H1 (cell line): ENCODE data around the gene EMP3. TPM values are rescaled to one million over a fixed set of nuclear protein-coding genes. Genes with fewer than 3 reads are reported as not detected.

Experiments used
- CTCF ChIA-PET: fragments of 300-600 bp; sonication (Branson Sonifier 250); formaldehyde crosslinking; loops from one replicate; lab custom pipeline; 2021; ENCODE audit not compliant: partially characterized antibody; lab: Charles Lee
- POLR2A ChIA-PET: fragments of 300-600 bp; sonication (Branson Sonifier 250); formaldehyde crosslinking; loops from one replicate; lab custom pipeline; 2021; ENCODE audit warnings: inconsistent platforms; ENCODE audit not compliant: partially characterized antibody; lab: Charles Lee
- DNase-seq, 2 experiments: peaks; one replicate each; pipeline versions ENCODE4 v3.0.0 to v3.0.0-alpha.2; 2010 to 2022; ENCODE audit warnings: low spot score in 2 of 2, low read depth in 1 of 2, mixed read lengths in 1 of 2
- FAIRE-seq: peaks from 2 replicates; lab custom pipeline; 2011; peaks lifted over from hg19 to GRCh38; lab: Jason Lieb, UNC
- H2AFZ ChIP-seq: 2 replicates; pipeline ENCODE4 v1.8.1; 2012; ENCODE audit warnings: low read length, inconsistent platforms
- H2AK5ac ChIP-seq: 2 replicates; pipeline ENCODE4 v1.6.1; 2013; ENCODE audit warnings: low read depth, low read length
- H2BK120ac ChIP-seq: replicated peaks from 2 replicates; pipeline ENCODE3; 2013; ENCODE audit warnings: low read depth, low read length, inconsistent platforms
- H2BK12ac ChIP-seq: 2 replicates; pipeline ENCODE4 v1.6.1; 2013; ENCODE audit warnings: low read depth, low read length
- H2BK15ac ChIP-seq: 2 replicates; pipeline ENCODE4 v1.6.1; 2013; ENCODE audit warnings: low read length
- H2BK20ac ChIP-seq: 2 replicates; pipeline ENCODE4 v1.6.1; 2013; ENCODE audit warnings: low read length
- H2BK5ac ChIP-seq: 2 replicates; pipeline ENCODE4 v1.6.1; 2013; ENCODE audit warnings: low read depth, low read length
- H3K14ac ChIP-seq: 2 replicates; pipeline ENCODE4 v1.6.1; 2013; ENCODE audit warnings: inconsistent platforms; ENCODE audit not compliant: insufficient read length
- H3K18ac ChIP-seq: 2 replicates; pipeline ENCODE4 v1.6.1; 2013; ENCODE audit warnings: low read length; ENCODE audit errors: extremely low read depth
- H3K23ac ChIP-seq: 2 replicates; pipeline ENCODE4 v1.6.1; 2013; ENCODE audit warnings: inconsistent platforms; ENCODE audit not compliant: insufficient read length
- H3K23me2 ChIP-seq: 2 replicates; pipeline ENCODE4 v1.6.1; 2013; ENCODE audit warnings: low read depth, low read length
- H3K27ac ChIP-seq: 2 replicates; pipeline ENCODE4 v1.6.1; 2011; ENCODE audit warnings: low read depth, low read length, inconsistent platforms
- H3K27me3 ChIP-seq, 4 experiments: replicated peaks in 1 of 4; 1 replicate in 1 of 4; 2 replicates in 3 of 4; pipeline versions ENCODE4 v1.6.1 to v1.8.1; 2011 to 2013; ENCODE audit warnings: low read length in 3 of 4, mild to moderate bottlenecking in 3 of 4, inconsistent platforms in 2 of 4, mixed read lengths in 2 of 4, moderate library complexity in 1 of 4; ENCODE audit not compliant: control insufficient read depth in 3 of 4, insufficient read depth in 3 of 4; ENCODE audit errors: extremely low read depth in 1 of 4
- H3K36me3 ChIP-seq, 4 experiments: 2 replicates each; pipeline versions ENCODE4 v1.6.1 to v1.8.1; 2011 to 2013; ENCODE audit warnings: mild to moderate bottlenecking in 4 of 4, low read length in 3 of 4, moderate library complexity in 2 of 4, control low read depth in 1 of 4, inconsistent platforms in 1 of 4; ENCODE audit not compliant: insufficient read depth in 4 of 4, control insufficient read depth in 2 of 4
- H3K4ac ChIP-seq: replicated peaks from 2 replicates; pipeline ENCODE3; 2013; ENCODE audit warnings: low read length, low read depth, mixed read lengths, inconsistent platforms; ENCODE audit not compliant: insufficient read length
- H3K4me1 ChIP-seq, 4 experiments: replicated peaks in 1 of 4; 1 replicate in 1 of 4; 2 replicates in 3 of 4; pipeline versions ENCODE4 v1.6.1 to v1.8.1; 2011 to 2013; ENCODE audit warnings: low read length in 3 of 4, inconsistent platforms in 2 of 4, mixed read lengths in 1 of 4; ENCODE audit not compliant: insufficient read depth in 4 of 4, control insufficient read depth in 3 of 4
- H3K4me2 ChIP-seq, 2 experiments: 2 replicates each; pipeline versions ENCODE4 v1.6.1 to v1.8.1; 2011 to 2013; ENCODE audit warnings: low read depth in 2 of 2, low read length in 2 of 2, control low read depth in 1 of 2, inconsistent platforms in 1 of 2, mild to moderate bottlenecking in 1 of 2; ENCODE audit not compliant: insufficient read depth in 1 of 2
- H3K4me3 ChIP-seq, 4 experiments: fragments of 200-600, 300-600 bp in 1 of 4; sonication (generic), shearing (Covaris generic), sonication (Bioruptor Twin) in 1 of 4; 2 replicates each; pipeline versions ENCODE4 v1.5.1 to v1.8.1; 2011 to 2016; ENCODE audit warnings: low read length in 4 of 4, low read depth in 3 of 4, control low read depth in 2 of 4, inconsistent platforms in 2 of 4, mild to moderate bottlenecking in 2 of 4, mixed read lengths in 1 of 4, moderate library complexity in 1 of 4; ENCODE audit not compliant: insufficient read depth in 2 of 4; ENCODE audit errors: extremely low read depth in 1 of 4
- H3K56ac ChIP-seq: replicated peaks from 2 replicates; pipeline ENCODE3; 2013; ENCODE audit warnings: low read depth, mild to moderate bottlenecking, mixed read lengths, low read length, inconsistent platforms; ENCODE audit not compliant: insufficient read length
- H3K79me1 ChIP-seq: 2 replicates; pipeline ENCODE4 v1.6.1; 2013; ENCODE audit warnings: low read depth, low read length, control low read depth
- H3K79me2 ChIP-seq, 2 experiments: 2 replicates each; pipeline versions ENCODE4 v1.6.1 to v1.8.1; 2012 to 2013; ENCODE audit warnings: low read length in 2 of 2, mild to moderate bottlenecking in 2 of 2, inconsistent platforms in 1 of 2; ENCODE audit not compliant: insufficient read depth in 2 of 2, control insufficient read depth in 1 of 2
- H3K9ac ChIP-seq, 4 experiments: replicated peaks in 1 of 4; 1 replicate in 1 of 4; 2 replicates in 3 of 4; pipeline versions ENCODE4 v1.6.1 to v1.8.1; 2011 to 2013; ENCODE audit warnings: low read depth in 3 of 4, low read length in 3 of 4, control low read depth in 2 of 4, mild to moderate bottlenecking in 2 of 4, moderate library complexity in 2 of 4, inconsistent platforms in 1 of 4; ENCODE audit errors: extremely low read depth in 1 of 4
- H3K9me3 ChIP-seq, 2 experiments: 2 replicates each; pipeline versions ENCODE4 v1.6.1 to v1.8.1; 2012 to 2013; ENCODE audit warnings: mild to moderate bottlenecking in 2 of 2, moderate library complexity in 2 of 2, control low read depth in 1 of 2, inconsistent platforms in 1 of 2, low read depth in 1 of 2, low read length in 1 of 2, mixed read lengths in 1 of 2; ENCODE audit not compliant: insufficient read depth in 2 of 2
- H4K20me1 ChIP-seq, 2 experiments: replicated peaks in 1 of 2; 2 replicates each; pipeline versions ENCODE3 to v1.8.1; 2011 to 2013; ENCODE audit warnings: inconsistent platforms in 2 of 2, low read length in 2 of 2, mild to moderate bottlenecking in 1 of 2; ENCODE audit not compliant: insufficient read depth in 2 of 2, control insufficient read depth in 1 of 2
- H4K5ac ChIP-seq: 2 replicates; pipeline ENCODE4 v1.6.1; 2013; ENCODE audit warnings: low read length, low read depth, mixed read lengths, inconsistent platforms; ENCODE audit not compliant: insufficient read length
- H4K8ac ChIP-seq: 2 replicates; pipeline ENCODE4 v1.8.0; 2013; ENCODE audit warnings: mild to moderate bottlenecking, moderate library complexity, low read length, inconsistent platforms; ENCODE audit not compliant: insufficient read depth; ENCODE audit errors: extremely low read depth
- H4K91ac ChIP-seq: replicated peaks from 2 replicates; pipeline ENCODE3; 2013; ENCODE audit warnings: low read length, mixed read lengths, inconsistent platforms; ENCODE audit not compliant: insufficient read length
- ASH2L ChIP-seq: fragments of 200-600, 300-600 bp; sonication (generic); IDR thresholded peaks from one replicate; pipeline ENCODE4 v1.7.1; 2017; ENCODE audit warnings: low read length
- CBX8 ChIP-seq: fragments of 300-800, 300-1000 bp; sonication (generic); IDR thresholded peaks from 2 replicates; pipeline ENCODE4 v1.7.1; 2016; ENCODE audit warnings: low read depth, low read length, borderline replicate concordance
- KDM1A ChIP-seq: fragments of 200-600, 300-600 bp; sonication (generic); IDR thresholded peaks from 2 replicates; pipeline ENCODE4 v1.7.1; 2016; ENCODE audit warnings: mild to moderate bottlenecking, low read length, borderline replicate concordance
- KDM4A ChIP-seq: IDR thresholded peaks from one replicate; pipeline ENCODE4 v1.7.1; 2012; ENCODE audit warnings: low read depth, mild to moderate bottlenecking, moderate library complexity, low read length, inconsistent platforms; ENCODE audit not compliant: severe bottlenecking
- NANOG ChIP-seq: IDR thresholded peaks from 2 replicates; pipeline ENCODE4 v1.6.1; 2011; ENCODE audit warnings: low read length, low read depth, mild to moderate bottlenecking, inconsistent platforms; ENCODE audit not compliant: insufficient read depth, poor library complexity, severe bottlenecking
- NRF1 ChIP-seq: IDR thresholded peaks from 2 replicates; pipeline ENCODE4 v1.6.1; 2011; ENCODE audit warnings: mild to moderate bottlenecking, low read depth, low read length, improper control_type of control experiment
- POLR2AphosphoS5 ChIP-seq: IDR thresholded peaks from 2 replicates; pipeline ENCODE4 v1.6.1; 2011; ENCODE audit warnings: low read depth, low read length
- RBBP5 ChIP-seq: IDR thresholded peaks from 2 replicates; pipeline ENCODE4 v1.7.1; 2012; ENCODE audit warnings: low read depth, mild to moderate bottlenecking, inconsistent platforms, low read length, moderate library complexity, borderline replicate concordance
- RFX5 ChIP-seq: IDR thresholded peaks from 2 replicates; pipeline ENCODE4 v1.6.1; 2011; ENCODE audit warnings: low read depth, low read length, improper control_type of control experiment, borderline replicate concordance
- RXRA ChIP-seq: IDR thresholded peaks from 2 replicates; pipeline ENCODE4 v1.6.1; 2011; ENCODE audit warnings: low read depth, mild to moderate bottlenecking, low read length, moderate library complexity; ENCODE audit not compliant: insufficient read depth
- SP4 ChIP-seq: IDR thresholded peaks from 2 replicates; pipeline ENCODE4 v1.6.1; 2012; ENCODE audit warnings: low read length, inconsistent platforms
- SUZ12 ChIP-seq: fragments of 200-600 bp; sonication (generic); IDR thresholded peaks from 2 replicates; pipeline ENCODE4 v1.6.1; 2012; ENCODE audit warnings: mild to moderate bottlenecking, inconsistent platforms, low read length, moderate library complexity, mixed read lengths
- TEAD4 ChIP-seq: IDR thresholded peaks from 2 replicates; pipeline ENCODE4 v1.6.1; 2012; ENCODE audit warnings: low read depth, low read length, inconsistent platforms, mixed read lengths
- YY1 ChIP-seq: IDR thresholded peaks from 2 replicates; pipeline ENCODE4 v1.6.1; 2011; ENCODE audit warnings: low read depth, mild to moderate bottlenecking, low read length
- WGBS, 2 experiments: shearing (Covaris generic) in 1 of 2; methylation state at CpG; one replicate each; pipeline versions ENCODE4 v1.1.6 to v1.1.7; 2013 to 2015; ENCODE audit warnings: low lambda C conversion rate in 2 of 2, mixed read lengths in 2 of 2, inconsistent platforms in 1 of 2, low coverage in 1 of 2, missing lambda C conversion rate in 1 of 2; ENCODE audit not compliant: insufficient replicate concordance in 2 of 2, insufficient coverage in 1 of 2, insufficient read length in 1 of 2; ENCODE audit errors: extremely low coverage in 1 of 2, missing lambda C conversion rate in 1 of 2; 5-methylcytosine and 5-hydroxymethylcytosine counted together
- polyA plus RNA-seq, 7 experiments: library from polyadenylated mRNA; depleted of rRNA in 3 of 7; stranded (reverse) in 5 of 7; unstranded in 2 of 7; fragments of >200 nt in 5 of 7; fragments of 200-250 nt in 2 of 7; gene quantifications; 1 replicate in 5 of 7; 2 replicates in 1 of 7; 4 replicates in 1 of 7; pipeline versions ENCODE4 v1.2.1 to v1.2.3, GENCODE V29; 2011 to 2013; ENCODE audit warnings: missing spikeins in 2 of 7, mixed read lengths in 2 of 7
- total RNA-seq: library from RNA; stranded (reverse); fragmentation: NEBNext Ultra II Directional; extraction: Animal tissue kit (Norgen Biotek cat#: 25700); gene quantifications from 2 replicates; pipeline ENCODE4 v1.2.1, GENCODE V29; 2021

The EMP3 gene
- total and polyA plus RNA-seq, 2 of the 8 experiments (the other 6 are each of a cell fraction or from before 2014, with no cell fraction given), result 18.4 to 87.8 TPM

- Histone ChIP-seq H2BK5ac (no peak overlapping the region), H3K36me3 (no peaks in the 10 kb centered on the region), H3K79me1 (no peaks in the 10 kb centered on the region), H2AFZ (no peak overlapping the region), H3K4me2 (no peak overlapping the region), H3K23me2 (peaks cover 6% of the 10 kb centered on the region; the same call in 1 of the 2 replicates), H2BK15ac (0 out of 2 replicates have a peak overlapping the region, but pooled peaks have one; percentile 25), H3K4ac (peak overlapping the region; percentile 2), H2BK20ac (no peak overlapping the region), H3K4me1 (peaks cover 0 to 14% (median 5%) of the 10 kb centered on the region in 4 experiments; a peak in 5 of 7 replicates), H3K27me3 (no peaks in the 10 kb centered on the region), H4K8ac (0 out of 2 replicates have a peak overlapping the region, but pooled peaks have one; percentile 22), H2BK12ac (0 out of 2 replicates have a peak overlapping the region, but pooled peaks have one; percentile 63), H2AK5ac (0 out of 2 replicates have a peak overlapping the region, but pooled peaks have one; percentile 65), H3K79me2 (no peaks in the 10 kb centered on the region), H3K14ac (no peak overlapping the region), H2BK120ac (no peak overlapping the region), H3K23ac (no peak overlapping the region), H3K56ac (no peak overlapping the region), H4K5ac (no peak overlapping the region), H4K20me1 (no peaks in the 10 kb centered on the region), H4K91ac (no peak overlapping the region), H3K4me3 (no peak overlapping the region), H3K27ac (no peak overlapping the region), H3K18ac (no peak overlapping the region), H3K9me3 (no peaks in the 10 kb centered on the region), H3K9ac (no peak overlapping the region)
- DNase-seq (no peak), FAIRE-seq (no peak)
- ChIA-PET CTCF (interaction anchor here (1.4 to 12.4 kb wide), 5 partner anchors 13 to 105 kb away, joined by 3 to 212 read pairs (median 9); partner anchors contain the start of gene ZNF114), POLR2A (interaction anchor here (0.6 to 1.6 kb wide), 4 partner anchors 10 to 604 kb away, joined by 3 read pairs; no protein-coding TSS in a partner anchor)
- 90% methylated on average over 10 of the region's 10 CpGs; no CpG with 5 or more reads in 1 of the 2 experiments for WGBS, 2 experiments
- TF ChIP-seq RBBP5 (no peak), POLR2AphosphoS5 (no peak), RFX5 (no peak), KDM1A (no peak), YY1 (no peak), ASH2L (no peak), NANOG (no peak), SP4 (no peak), NRF1 (no peak), SUZ12 (no peak), KDM4A (no peak), RXRA (no peak), CBX8 (no peak), TEAD4 (no peak)
Observed at GRCh38 chr19:48295458-48295857, 29.9 kb upstream of the EMP3 start.
